Measurements from ENCODE around the gene FCHSD2.

DNA sequence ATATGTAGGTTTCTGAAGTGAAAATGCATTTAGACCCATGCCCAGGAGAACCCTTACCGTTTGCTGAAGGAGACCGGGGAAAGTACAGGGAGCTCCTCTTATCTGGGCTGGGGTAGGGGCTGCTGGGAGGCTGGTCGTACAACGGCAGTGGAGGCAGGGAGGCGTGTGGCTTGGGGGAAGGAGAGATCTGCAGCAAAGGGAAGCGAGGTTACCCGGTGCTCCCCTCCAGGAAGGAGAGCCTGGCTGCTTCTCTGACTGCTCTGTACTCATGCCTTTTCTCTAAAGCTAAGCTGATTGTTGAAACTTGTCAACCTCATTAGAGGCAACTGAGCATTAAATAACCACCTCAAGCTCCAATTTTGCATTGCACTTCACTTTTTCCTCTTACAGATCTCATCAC is 300.7 kb downstream of the FCHSD2 start:
- TF ChIP-seq, protein P1, sequence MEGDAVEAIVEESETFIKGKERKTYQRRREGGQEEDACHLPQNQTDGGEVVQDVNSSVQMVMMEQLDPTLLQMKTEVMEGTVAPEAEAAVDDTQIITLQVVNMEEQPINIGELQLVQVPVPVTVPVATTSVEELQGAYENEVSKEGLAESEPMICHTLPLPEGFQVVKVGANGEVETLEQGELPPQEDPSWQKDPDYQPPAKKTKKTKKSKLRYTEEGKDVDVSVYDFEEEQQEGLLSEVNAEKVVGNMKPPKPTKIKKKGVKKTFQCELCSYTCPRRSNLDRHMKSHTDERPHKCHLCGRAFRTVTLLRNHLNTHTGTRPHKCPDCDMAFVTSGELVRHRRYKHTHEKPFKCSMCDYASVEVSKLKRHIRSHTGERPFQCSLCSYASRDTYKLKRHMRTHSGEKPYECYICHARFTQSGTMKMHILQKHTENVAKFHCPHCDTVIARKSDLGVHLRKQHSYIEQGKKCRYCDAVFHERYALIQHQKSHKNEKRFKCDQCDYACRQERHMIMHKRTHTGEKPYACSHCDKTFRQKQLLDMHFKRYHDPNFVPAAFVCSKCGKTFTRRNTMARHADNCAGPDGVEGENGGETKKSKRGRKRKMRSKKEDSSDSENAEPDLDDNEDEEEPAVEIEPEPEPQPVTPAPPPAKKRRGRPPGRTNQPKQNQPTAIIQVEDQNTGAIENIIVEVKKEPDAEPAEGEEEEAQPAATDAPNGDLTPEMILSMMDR (IDR thresholded peaks at IDR 0.05; ENCODE audit: insufficient read depth, low read depth, low read length), result no peak
- TF ChIP-seq EZH2 (IDR thresholded peaks at IDR 0.05; ENCODE audit: insufficient read depth, low read length), result no peak

Measured in astrocyte (in vitro differentiated cells and primary cell).